CD4-positive, alpha-beta T cell treated with Interferon alpha-2 for 1 hour (primary cell): Measurements from ENCODE around the gene FCGBP.
"Not testable (repeated sequence)": the region's sequence is repeated elsewhere in the genome, so short reads cannot be mapped to it uniquely, and the experiment has no call there.

ENCODE experiments used
- DNase-seq, 2 donors: peaks; one replicate each; pipeline ENCODE4 v3.0.0-alpha.2; 2020 to 2022

FCGBP gene

GRCh38 chr19:39916851-39917396 is 17.5 kb downstream of the FCGBP start:
- no peak for DNase-seq

- no peak for DNase-seq
These were observed 18.2 kb downstream of the FCGBP start for GRCh38 chr19:39916236-39916635.

DNA sequence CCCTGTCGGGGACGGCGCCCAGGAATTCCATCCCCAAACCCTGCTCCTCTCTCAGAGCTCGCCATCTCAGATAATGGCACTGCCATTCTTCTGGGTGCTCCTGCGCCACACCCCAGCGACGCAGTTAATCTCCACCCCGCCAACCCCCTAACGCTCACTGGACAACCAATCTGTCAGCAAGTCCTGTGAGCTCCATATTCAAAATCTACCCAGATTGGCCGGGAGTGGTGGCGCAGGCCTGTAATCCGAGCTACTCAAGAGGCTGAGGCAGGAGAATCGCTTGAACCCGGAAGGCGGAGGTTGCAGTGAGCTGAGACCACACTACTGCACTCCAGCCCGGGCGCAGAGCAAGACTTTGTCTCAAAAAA is 18.6 kb downstream of the FCGBP start:
- DNase-seq, result no peak

- DNase-seq, result no peak
These were observed 19.2 kb downstream of the FCGBP start for GRCh38 chr19:39915101-39915847.

- DNase-seq, result no peak
These were observed 20.6 kb downstream of the FCGBP start for GRCh38 chr19:39913682-39914333.

GRCh38 chr19:39908803-39909202 is 25.6 kb downstream of the FCGBP start:
- DNase-seq, result no peak

DNA sequence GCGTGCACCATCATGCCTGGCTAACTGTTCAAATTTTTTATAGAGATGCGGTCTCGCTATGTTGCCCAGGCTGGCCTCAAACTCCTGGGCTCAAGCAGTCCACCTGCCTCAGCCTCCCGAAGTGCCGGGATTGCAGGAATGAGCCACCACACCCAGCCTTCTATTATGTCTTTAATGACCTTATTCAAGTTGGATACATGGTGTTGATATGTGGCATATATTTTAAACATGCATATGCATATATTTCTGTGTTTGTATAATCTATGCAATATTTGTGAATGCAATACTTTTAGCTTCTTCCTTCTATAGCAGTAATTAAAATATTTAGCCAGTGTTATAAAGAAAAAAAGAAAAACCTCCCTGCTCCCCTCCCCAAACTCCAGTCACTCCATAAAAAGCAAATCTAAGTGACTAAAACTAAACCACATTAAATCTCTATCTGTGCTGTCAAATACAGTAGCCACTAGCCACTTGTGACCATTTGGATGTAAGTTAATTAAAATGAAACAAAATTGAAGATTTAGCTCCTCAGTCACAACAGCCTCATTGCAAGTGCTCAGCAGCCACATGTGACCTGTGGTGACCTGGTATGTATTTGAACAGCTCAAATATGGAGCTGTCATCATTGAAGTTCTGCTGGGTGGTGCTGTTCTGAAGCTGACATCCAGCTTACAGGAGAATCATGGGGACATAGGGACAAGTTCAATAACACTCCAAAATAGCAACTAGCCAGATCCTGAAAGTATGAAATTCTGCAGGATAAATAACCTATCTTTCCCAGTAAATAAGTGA is 27.4 kb downstream of the FCGBP start:
- no peak for DNase-seq

DNA sequence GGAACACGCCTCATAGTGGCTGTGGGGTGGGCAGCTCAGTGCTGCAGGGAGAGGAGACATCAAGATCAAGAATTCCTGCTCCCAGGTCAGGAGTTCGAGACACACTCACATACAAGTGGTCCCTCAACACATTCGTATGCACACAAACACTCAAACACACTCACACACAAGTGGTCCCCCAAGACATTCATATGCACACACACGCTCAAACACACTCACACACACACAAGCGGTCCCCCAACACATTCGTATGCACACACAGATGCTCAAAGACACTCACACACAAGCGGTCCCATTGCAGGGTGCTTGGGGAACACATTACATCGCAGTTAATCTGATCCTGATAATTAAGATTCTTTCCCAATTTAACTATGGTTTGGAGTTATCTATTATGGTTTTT is 28.2 kb downstream of the FCGBP start:
- no peak for DNase-seq

DNA sequence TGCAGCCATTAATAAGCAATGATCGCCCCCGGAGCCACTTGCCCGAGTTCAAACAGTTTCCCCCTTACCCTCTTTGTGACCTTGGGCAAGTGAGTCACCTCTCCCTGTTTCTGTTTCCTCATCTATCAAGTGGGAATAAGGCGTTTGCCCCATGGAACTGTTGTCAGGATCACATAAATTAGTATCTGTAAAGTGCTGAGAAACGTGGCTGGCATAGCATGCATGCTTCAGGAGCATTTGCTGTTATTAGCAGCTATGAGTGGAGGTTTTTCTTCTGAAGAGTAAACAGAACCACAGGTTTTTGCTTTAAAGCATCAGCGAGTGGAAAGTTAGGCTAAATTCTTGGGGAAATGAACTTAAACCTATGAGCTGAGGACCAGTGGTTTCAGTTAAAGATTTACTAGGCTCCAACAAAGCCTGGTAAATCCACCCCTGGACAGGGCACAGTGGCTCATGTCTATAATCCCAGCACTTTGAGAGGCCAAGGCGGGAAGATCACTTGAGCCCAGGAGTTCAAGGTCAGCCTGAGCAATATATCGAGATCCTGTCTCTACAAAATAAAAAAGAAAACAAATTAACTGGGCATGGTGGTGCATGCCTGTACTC is 30.8 kb downstream of the FCGBP start:
- DNase-seq, result not testable (repeated sequence)

DNA sequence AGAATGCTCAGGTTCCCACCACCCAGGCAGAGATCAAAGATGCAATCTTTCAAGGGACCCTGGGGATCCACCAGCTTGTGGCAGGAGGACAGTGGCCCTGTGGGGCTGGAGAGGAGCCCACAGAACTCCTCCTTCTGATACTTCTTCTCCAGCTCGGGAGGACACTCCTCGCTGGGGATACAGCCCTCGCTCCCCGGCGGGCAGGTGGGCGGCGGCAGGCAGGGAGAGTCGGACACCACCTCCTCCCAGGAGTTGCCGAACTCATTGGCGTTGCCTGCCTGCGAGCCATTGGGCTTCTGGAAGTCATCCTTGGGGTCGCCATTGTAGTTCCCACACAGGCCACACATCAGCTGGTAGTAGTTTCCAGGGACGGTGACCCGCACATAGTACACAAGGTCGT is 32.1 kb downstream of the FCGBP start:
- not testable (repeated sequence) for DNase-seq

GRCh38 chr19:39901681-39902080 is 32.8 kb downstream of the FCGBP start:
- not testable (repeated sequence) for DNase-seq

GRCh38 chr19:39898858-39899257 is 35.6 kb downstream of the FCGBP start:
- DNase-seq, result not testable (repeated sequence)

GRCh38 chr19:39897511-39898245 is 36.8 kb downstream of the FCGBP start:
- DNase-seq, result peak; percentile 46 to 52

GRCh38 chr19:39895096-39895495 is 39.3 kb downstream of the FCGBP start:
- DNase-seq, result not testable (repeated sequence)

- not testable (repeated sequence) for DNase-seq
These were observed 40.2 kb downstream of the FCGBP start for GRCh38 chr19:39894236-39894606.

GRCh38 chr19:39893366-39894235 is 40.8 kb downstream of the FCGBP start:
- DNase-seq, result peak; percentile 60 to 68

- not testable (repeated sequence) for DNase-seq
These were observed 41.9 kb downstream of the FCGBP start for GRCh38 chr19:39892506-39892902.

GRCh38 chr19:39891660-39892505 is 42.6 kb downstream of the FCGBP start:
- DNase-seq, result peak; percentile 11 to 17

- DNase-seq, result no peak
These were observed 43.5 kb downstream of the FCGBP start for GRCh38 chr19:39890755-39891551.
